HepG2 (cell line): Measurements from ENCODE around the gene SERPINE2. TPM values are rescaled to one million over a fixed set of nuclear protein-coding genes. Genes with fewer than 3 reads are reported as not detected.

ENCODE experiments used
- ATAC-seq: fragments of 200-7000 bp; cut with Tn5 transposase; 3 replicates; pipeline ENCODE4 v1.9.1; 2020; ENCODE audit warnings: mild to moderate bottlenecking, moderate library complexity
- BruUV-seq: library from RNA; stranded (reverse); fragments of 400-500 nt; replicated peaks from 2 replicates; lab custom pipeline; 2021; lab: Mats Ljungman, UMichigan
- CTCF ChIA-PET: fragments of 300-600 bp; formaldehyde crosslinking; extraction: SDS; loops from one replicate; lab custom pipeline; 2021; ENCODE audit warnings: low total read pairs, inconsistent platforms, low intra/inter-chr PET ratio; lab: Yijun Ruan, JAX
- POLR2A ChIA-PET: fragments of 350-600 bp; sonication (Branson Sonifier 250); formaldehyde crosslinking; loops from one replicate; lab custom pipeline; 2020; ENCODE audit warnings: antibody characterized with exemption, inconsistent platforms; lab: Yijun Ruan, JAX
- DNase-seq: peaks from one replicate; pipeline ENCODE4 v3.0.0-alpha.2; 2015; ENCODE audit warnings: low spot score
- FAIRE-seq: peaks from 3 replicates; lab custom pipeline; 2011; peaks lifted over from hg19 to GRCh38; lab: Jason Lieb, UNC
- H2AFZ ChIP-seq: one replicate; pipeline ENCODE4 v1.6.1; 2011; ENCODE audit warnings: low read length, inconsistent platforms
- H3K27ac ChIP-seq: fragments of 300-600 bp; 3 replicates; pipeline ENCODE4 v1.8.0; 2011; ENCODE audit warnings: mixed run types, mild to moderate bottlenecking, mixed read lengths, low read length, inconsistent platforms; ENCODE audit not compliant: insufficient read depth; ENCODE audit errors: extremely low read length
- H3K27me3 ChIP-seq, 2 experiments: fragments of 200-600 bp in 1 of 2; 2 replicates in 1 of 2; 3 replicates in 1 of 2; pipeline versions ENCODE4 v1.6.0 to v1.8.0; 2011; ENCODE audit warnings: low read length in 2 of 2, mild to moderate bottlenecking in 2 of 2, moderate library complexity in 2 of 2, inconsistent platforms in 1 of 2; ENCODE audit not compliant: insufficient read depth in 2 of 2, control insufficient read depth in 1 of 2
- H3K36me3 ChIP-seq, 2 experiments: fragments of 200-600 bp in 1 of 2; replicated peaks in 1 of 2; 2 replicates in 1 of 2; 3 replicates in 1 of 2; pipeline versions ENCODE4 v1.5.1 to v1.8.0; 2011; ENCODE audit warnings: low read length in 2 of 2, inconsistent platforms in 1 of 2; ENCODE audit not compliant: insufficient read depth in 2 of 2, control insufficient read depth in 1 of 2
- H3K4me1 ChIP-seq: 2 replicates; pipeline ENCODE4 v1.5.1; 2012; ENCODE audit warnings: low read length, inconsistent platforms; ENCODE audit not compliant: insufficient read depth
- H3K4me2 ChIP-seq: 2 replicates; pipeline ENCODE4 v1.6.0; 2011; ENCODE audit warnings: low read depth, low read length, inconsistent platforms
- H3K4me3 ChIP-seq, 3 experiments: fragments of 200-600 bp in 1 of 3; sonication (generic), shearing (Covaris generic) in 1 of 3; replicated peaks in 1 of 3; 2 replicates each; pipeline ENCODE4 v1.5.1; 2011 to 2016; ENCODE audit warnings: low read length in 3 of 3, inconsistent platforms in 2 of 3, low read depth in 2 of 3, mild to moderate bottlenecking in 2 of 3, control low read depth in 1 of 3, mixed read lengths in 1 of 3; ENCODE audit not compliant: insufficient read depth in 1 of 3
- H3K79me2 ChIP-seq: one replicate; pipeline ENCODE4 v1.6.1; 2011; ENCODE audit warnings: low read length, inconsistent platforms; ENCODE audit not compliant: insufficient read depth
- H3K9ac ChIP-seq: 2 replicates; pipeline ENCODE4 v1.6.0; 2011; ENCODE audit warnings: mild to moderate bottlenecking, low read depth, low read length, inconsistent platforms; ENCODE audit not compliant: insufficient read depth
- H3K9me3 ChIP-seq: 2 replicates; pipeline ENCODE4 v1.5.1; 2012; ENCODE audit warnings: mild to moderate bottlenecking, low read length
- H4K20me1 ChIP-seq: 2 replicates; pipeline ENCODE4 v1.6.0; 2011; ENCODE audit warnings: inconsistent platforms, mild to moderate bottlenecking, low read length, moderate library complexity; ENCODE audit not compliant: insufficient read depth
- BHLHE40 ChIP-seq: IDR thresholded peaks from 2 replicates; pipeline ENCODE4 v1.6.1; 2011; ENCODE audit warnings: low read length, improper control_type of control experiment
- CREM ChIP-seq, 2 experiments: sonication (generic) in 1 of 2; formaldehyde crosslinking in 1 of 2; IDR thresholded peaks; 2 replicates each; pipeline versions ENCODE4 v1.4.0 to v1.6.1; 2016 to 2020; ENCODE audit warnings: antibody characterized with exemption in 1 of 2, mild to moderate bottlenecking in 1 of 2, missing genetic modification reagents in 1 of 2
- DR1 ChIP-seq: sonication (generic); formaldehyde crosslinking; IDR thresholded peaks from 2 replicates; pipeline ENCODE4 v1.8.0; 2021; ENCODE audit warnings: mild to moderate bottlenecking, missing genetic modification reagents, inconsistent platforms
- ETV5 ChIP-seq: IDR thresholded peaks from 2 replicates; pipeline ENCODE4 v1.6.1; 2018; ENCODE audit warnings: missing biosample characterization, missing genetic modification reagents, inconsistent platforms, borderline replicate concordance
- FOXJ3 ChIP-seq: sonication (generic); formaldehyde crosslinking; IDR thresholded peaks from 2 replicates; pipeline ENCODE4 v1.4.0; 2020; ENCODE audit warnings: missing genetic modification reagents, mild to moderate bottlenecking, borderline replicate concordance
- HDAC2 ChIP-seq: sonication (generic); formaldehyde crosslinking; IDR thresholded peaks from 2 replicates; pipeline ENCODE4 v1.4.0; 2020; ENCODE audit warnings: missing genetic modification reagents
- HHEX ChIP-seq: IDR thresholded peaks from 2 replicates; pipeline ENCODE4 v1.6.1; 2016; ENCODE audit warnings: control low read depth
- KDM2A ChIP-seq: sonication (generic); formaldehyde crosslinking; IDR thresholded peaks from 2 replicates; pipeline ENCODE4 v1.4.0; 2020; ENCODE audit warnings: low read depth, missing genetic modification reagents, borderline replicate concordance
- MTA3 ChIP-seq: sonication (generic); formaldehyde crosslinking; IDR thresholded peaks from 2 replicates; pipeline ENCODE4 v1.4.0; 2020; ENCODE audit warnings: missing genetic modification reagents
- MTF2 ChIP-seq: sonication (generic); formaldehyde crosslinking; IDR thresholded peaks from 2 replicates; pipeline ENCODE4 v1.5.0; 2020; ENCODE audit warnings: missing genetic modification reagents, borderline replicate concordance
- SOX5 ChIP-seq: IDR thresholded peaks from 2 replicates; pipeline ENCODE4 v1.6.1; 2016; ENCODE audit warnings: borderline replicate concordance
- ZNF557 ChIP-seq: sonication (generic); formaldehyde crosslinking; IDR thresholded peaks from 2 replicates; pipeline ENCODE4 v1.4.0; 2020; ENCODE audit warnings: missing genetic modification reagents
- ZNF577 ChIP-seq: sonication (generic); formaldehyde crosslinking; IDR thresholded peaks from 2 replicates; pipeline ENCODE4 v1.4.0; 2020; ENCODE audit warnings: mild to moderate bottlenecking, low read depth, missing genetic modification reagents, borderline replicate concordance
- ZNF678 ChIP-seq: sonication (generic); formaldehyde crosslinking; IDR thresholded peaks from 2 replicates; pipeline ENCODE4 v1.4.0; 2020; ENCODE audit warnings: mild to moderate bottlenecking, missing genetic modification reagents
- ZNF747 ChIP-seq: sonication (generic); formaldehyde crosslinking; IDR thresholded peaks from 2 replicates; pipeline ENCODE4 v1.8.1; 2023; ENCODE audit warnings: missing genetic modification reagents, mild to moderate bottlenecking, borderline replicate concordance
- ZNF792 ChIP-seq: IDR thresholded peaks from 2 replicates; pipeline ENCODE4 v1.6.1; 2016
- WGBS: methylation state at CpG from one replicate; pipeline ENCODE4 v1.1.6; 2017; ENCODE audit warnings: low lambda C conversion rate; 5-methylcytosine and 5-hydroxymethylcytosine counted together
- in situ Hi-C: cut with HindIII; loops from 2 replicates; pipeline ENCODE4 v1.10.0; 2017; ENCODE audit warnings: low pct_unique_long_range_greater_than_20kb; ENCODE audit not compliant: extremely low pct_ligation_motif_present
- intact Hi-C: fragments of 100-400 bp; cut with micrococcal nuclease; formaldehyde crosslinking; loops from one replicate; pipeline ENCODE4 v1.10.0; 2022; ENCODE audit not compliant: unreplicated experiment
- polyA plus RNA-seq, 8 experiments: library from polyadenylated mRNA; depleted of rRNA in 3 of 8; stranded (reverse) in 7 of 8; unstranded in 1 of 8; fragments of >200 nt; fragmentation: Illumina TruSeq in 4 of 8; extraction: Trizol in 4 of 8; gene quantifications; 2 replicates each; pipeline versions ENCODE4 v1.2.1 to v1.2.3, GENCODE V29; 2011 to 2016; ENCODE audit warnings: low read depth in 4 of 8, missing spikeins in 1 of 8, mixed read lengths in 1 of 8; ENCODE audit not compliant: insufficient read depth in 1 of 8
- total RNA-seq, 5 experiments: library from RNA; depleted of rRNA; stranded (reverse); fragments of >200 nt; fragmentation: Illumina TruSeq; extraction: Trizol; gene quantifications; 2 replicates each; pipeline ENCODE4 v1.2.3, GENCODE V29; 2016; ENCODE audit warnings: low read depth in 1 of 5
- TF ChIP-seq, protein P1 (sequence below), 2 experiments: fragments of 450-650 bp in 1 of 2; sonication (generic) in 1 of 2; formaldehyde crosslinking; IDR thresholded peaks; 2 replicates each; pipeline versions ENCODE4 v1.5.0 to v1.8.0; 2020 to 2022; ENCODE audit warnings: mild to moderate bottlenecking in 1 of 2, missing genetic modification reagents in 1 of 2
- TF ChIP-seq, protein P2 (sequence below): sonication (generic); formaldehyde crosslinking; IDR thresholded peaks from 2 replicates; pipeline ENCODE4 v1.4.0; 2020; ENCODE audit warnings: missing genetic modification reagents
- TF ChIP-seq, protein P3 (sequence below), 2 experiments: sonication (generic) in 1 of 2; formaldehyde crosslinking in 1 of 2; IDR thresholded peaks; 2 replicates each; pipeline versions ENCODE4 v1.5.1 to v1.6.1; 2011 to 2020; ENCODE audit warnings: borderline replicate concordance in 1 of 2, low read depth in 1 of 2, low read length in 1 of 2, mild to moderate bottlenecking in 1 of 2, missing genetic modification reagents in 1 of 2, moderate library complexity in 1 of 2

SERPINE2 gene
- total and polyA plus RNA-seq, 2 of the 13 experiments (the other 11 are each of a cell fraction or from before 2014, with no cell fraction given): 7.9 to 18.1 TPM

DNA sequence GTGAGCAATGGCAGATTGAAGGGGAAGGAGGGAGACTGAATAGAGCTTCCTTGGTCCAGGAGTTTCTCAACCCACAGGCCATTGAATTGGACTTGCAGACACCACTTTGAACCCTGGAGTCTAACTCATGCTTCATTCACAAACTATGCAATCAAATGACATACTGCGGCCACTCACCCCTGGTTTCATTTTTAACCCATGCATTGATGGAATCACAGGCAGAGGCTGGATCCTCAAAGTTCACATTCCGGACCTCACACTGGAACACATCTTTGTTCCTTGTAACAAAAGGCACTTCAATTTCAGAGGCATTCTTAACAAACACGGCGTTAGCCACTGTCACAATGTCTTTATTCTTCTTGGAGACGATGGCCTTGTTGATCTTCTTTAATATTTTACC is 41.1 kb downstream of the SERPINE2 start:
- peak overlapping the region; percentile 52 for H3K4me2 ChIP-seq
- ATAC-seq (peak; percentile 79), DNase-seq (peak; percentile 83), FAIRE-seq (peak; percentile 62)
- no peaks in the 10 kb centered on the region for H3K79me2 ChIP-seq
- H3K9ac ChIP-seq: no peak overlapping the region; the same call in 1 of the 2 replicates
- in situ Hi-C loops: loop anchor here (10.0 kb wide), 1 partner anchor 657 kb away; no protein-coding TSS in a partner anchor
- H3K27ac ChIP-seq: peak overlapping the region; percentile 12
- no peaks in the 10 kb centered on the region for H3K36me3 ChIP-seq
- no peak overlapping the region for H2AFZ ChIP-seq
- CTCF ChIA-PET: interaction anchor here (12.2 kb wide), 1 partner anchor 286 kb away, joined by 272 read pairs; no protein-coding TSS in a partner anchor
- no peaks in the 10 kb centered on the region for H4K20me1 ChIP-seq
- BruUV-seq: no TSS peak
- WGBS: 9% methylated on average over 5 of the region's 5 CpGs
- H3K9me3 ChIP-seq: no peaks in the 10 kb centered on the region
- no peaks in the 10 kb centered on the region for H3K27me3 ChIP-seq
- H3K4me1 ChIP-seq: peaks cover 50% of the 10 kb centered on the region
- POLR2A ChIA-PET: interaction anchor here (2.1 kb wide), 1 partner anchor 11 kb away, joined by 7 read pairs; no protein-coding TSS in a partner anchor
- peak overlapping the region in 2 of 3 experiments; percentile 1 to 12; a peak in 1 of 6 replicates for H3K4me3 ChIP-seq
- intact Hi-C loops: loop anchor here (1.0 to 10.0 kb wide), 3 partner anchors 9 to 587 kb away; partner anchors contain the start of gene CUL3
- no peak for TF ChIP-seq HHEX (CRISPR knock-in tag)
- TF ChIP-seq MTA3: no peak
- peak; percentile 89 for TF ChIP-seq SOX5 (CRISPR knock-in tag)
- no peak for TF ChIP-seq ZNF747 (CRISPR knock-in tag)
- no peak for TF ChIP-seq ZNF577 (CRISPR knock-in tag)
- TF ChIP-seq KDM2A (CRISPR knock-in tag): peak; percentile 31; the same call in 1 of the 2 replicates
- TF ChIP-seq, protein P1, sequence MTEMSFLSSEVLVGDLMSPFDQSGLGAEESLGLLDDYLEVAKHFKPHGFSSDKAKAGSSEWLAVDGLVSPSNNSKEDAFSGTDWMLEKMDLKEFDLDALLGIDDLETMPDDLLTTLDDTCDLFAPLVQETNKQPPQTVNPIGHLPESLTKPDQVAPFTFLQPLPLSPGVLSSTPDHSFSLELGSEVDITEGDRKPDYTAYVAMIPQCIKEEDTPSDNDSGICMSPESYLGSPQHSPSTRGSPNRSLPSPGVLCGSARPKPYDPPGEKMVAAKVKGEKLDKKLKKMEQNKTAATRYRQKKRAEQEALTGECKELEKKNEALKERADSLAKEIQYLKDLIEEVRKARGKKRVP (CRISPR knock-in tag; IDR thresholded peaks at IDR 0.05): 0 out of 4 replicates have a peak, but pooled peaks of 1 of the 2 experiments have one; percentile 45
- TF ChIP-seq ZNF557 (CRISPR knock-in tag): no peak
- peak; percentile 30; the same call in 1 of the 2 replicates for TF ChIP-seq CREM (IDR thresholded peaks at IDR 0.05)
- TF ChIP-seq CREM (CRISPR knock-in tag; IDR thresholded peaks at IDR 0.05): no peak
- no peak for TF ChIP-seq FOXJ3 (CRISPR knock-in tag)
- TF ChIP-seq ETV5 (CRISPR knock-in tag): peak; percentile 46; the same call in 1 of the 2 replicates
- TF ChIP-seq, protein P2, sequence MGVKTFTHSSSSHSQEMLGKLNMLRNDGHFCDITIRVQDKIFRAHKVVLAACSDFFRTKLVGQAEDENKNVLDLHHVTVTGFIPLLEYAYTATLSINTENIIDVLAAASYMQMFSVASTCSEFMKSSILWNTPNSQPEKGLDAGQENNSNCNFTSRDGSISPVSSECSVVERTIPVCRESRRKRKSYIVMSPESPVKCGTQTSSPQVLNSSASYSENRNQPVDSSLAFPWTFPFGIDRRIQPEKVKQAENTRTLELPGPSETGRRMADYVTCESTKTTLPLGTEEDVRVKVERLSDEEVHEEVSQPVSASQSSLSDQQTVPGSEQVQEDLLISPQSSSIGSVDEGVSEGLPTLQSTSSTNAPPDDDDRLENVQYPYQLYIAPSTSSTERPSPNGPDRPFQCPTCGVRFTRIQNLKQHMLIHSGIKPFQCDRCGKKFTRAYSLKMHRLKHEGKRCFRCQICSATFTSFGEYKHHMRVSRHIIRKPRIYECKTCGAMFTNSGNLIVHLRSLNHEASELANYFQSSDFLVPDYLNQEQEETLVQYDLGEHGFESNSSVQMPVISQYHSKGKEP (CRISPR knock-in tag): no peak
- TF ChIP-seq DR1 (CRISPR knock-in tag): no peak
- no peak for TF ChIP-seq MTF2 (CRISPR knock-in tag)
- TF ChIP-seq ZNF678 (CRISPR knock-in tag): no peak
- TF ChIP-seq BHLHE40: no peak
- peak; percentile 39; the same call in 1 of the 2 replicates for TF ChIP-seq HDAC2
- 0 out of 2 replicates have a peak, but pooled peaks have one; percentile 33 for TF ChIP-seq ZNF792 (CRISPR knock-in tag)
- TF ChIP-seq, protein P3, sequence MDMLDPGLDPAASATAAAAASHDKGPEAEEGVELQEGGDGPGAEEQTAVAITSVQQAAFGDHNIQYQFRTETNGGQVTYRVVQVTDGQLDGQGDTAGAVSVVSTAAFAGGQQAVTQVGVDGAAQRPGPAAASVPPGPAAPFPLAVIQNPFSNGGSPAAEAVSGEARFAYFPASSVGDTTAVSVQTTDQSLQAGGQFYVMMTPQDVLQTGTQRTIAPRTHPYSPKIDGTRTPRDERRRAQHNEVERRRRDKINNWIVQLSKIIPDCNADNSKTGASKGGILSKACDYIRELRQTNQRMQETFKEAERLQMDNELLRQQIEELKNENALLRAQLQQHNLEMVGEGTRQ (IDR thresholded peaks at IDR 0.05; ENCODE audit: low read depth, low read length): no peak
- TF ChIP-seq, protein P3 (CRISPR knock-in tag; IDR thresholded peaks at IDR 0.05; ENCODE audit: borderline replicate concordance): no peak
